Erythroblast (primary cell): ENCODE results near the gene NME1.

ENCODE experiments used
- GATA1 ChIP-seq: IDR thresholded peaks from 2 replicates; pipeline ENCODE4 v1.6.1; 2011; ENCODE audit warnings: low read depth, mild to moderate bottlenecking, control low read depth, low read length, moderate library complexity
- POLR2A ChIP-seq: IDR thresholded peaks from 2 replicates; pipeline ENCODE4 v1.6.1; 2011; ENCODE audit warnings: mild to moderate bottlenecking, low read length

GRCh38 chr17:51107778-51108177, 45.6 kb upstream of the NME1 start:
- TF ChIP-seq POLR2A (no peak), GATA1 (no peak)
